Activated T-cell treated with anti-CD3 and anti-CD28 coated beads, Interleukin-2, amount 50 U/mL, for 1 hour (primary cell): ENCODE measurements around the gene TSPAN6.

Source experiments
- DNase-seq: peaks from one replicate; pipeline ENCODE4 v3.0.0-alpha.2; 2020

TSPAN6 gene

DNA sequence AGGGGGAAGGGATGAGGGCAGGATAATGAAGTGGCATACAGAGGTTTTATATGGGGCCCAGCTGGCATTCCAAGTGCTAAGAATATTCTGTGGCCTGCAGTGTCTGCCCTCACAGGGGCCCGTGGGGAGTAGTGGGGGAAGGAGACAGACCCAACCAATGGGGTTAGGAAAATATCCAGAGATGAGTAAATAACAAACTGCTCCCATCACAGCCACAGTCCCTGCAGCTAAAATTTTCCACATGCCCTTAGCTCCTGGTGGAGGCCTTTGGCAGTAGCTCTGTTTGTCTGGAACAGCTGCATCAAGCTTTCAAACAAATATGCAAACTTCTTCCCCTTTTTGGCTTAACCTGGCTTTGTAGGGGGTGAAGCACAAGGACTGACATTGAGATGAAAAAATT lies 10.5 kb upstream of the TSPAN6 start:
- DNase-seq: no peak

DNA sequence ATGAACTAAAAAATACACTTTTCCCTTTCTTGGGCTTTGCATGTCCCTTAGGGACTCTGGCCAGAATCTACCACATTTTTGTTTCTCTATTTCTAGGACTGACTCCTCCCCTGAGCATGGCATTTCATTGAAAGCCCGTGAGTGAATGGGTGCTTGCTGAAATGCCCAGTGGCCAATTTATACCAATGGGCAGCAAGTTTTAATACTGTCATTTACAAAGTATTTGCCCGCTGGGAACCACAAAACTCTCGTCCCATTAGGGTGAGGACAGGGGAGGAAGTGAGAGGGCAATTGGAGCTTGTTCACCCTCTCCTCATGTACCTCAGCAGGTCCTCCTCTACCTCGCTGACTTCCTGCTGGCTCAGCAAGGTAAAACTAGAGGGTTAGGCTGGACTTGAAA lies 8.5 kb upstream of the TSPAN6 start:
- DNase-seq: no peak

- DNase-seq: no peak
These were observed 7.6 kb upstream of the TSPAN6 start, which contains the start of gene SRPX2 for GRCh38 chrX:100643956-100644860. Gene SRPX2 (plus strand): TSS chrX:100644199. CDS start chrX:100646323, 2,124 bp downstream.

- no peak for DNase-seq
These were observed 6.6 kb upstream of the TSPAN6 start for GRCh38 chrX:100643212-100643611.

- no peak for DNase-seq
These were observed 5.7 kb upstream of the TSPAN6 start for GRCh38 chrX:100642290-100642689.

- DNase-seq: no peak
These were observed 651 bp downstream of the TSPAN6 start for GRCh38 chrX:100635989-100636320.

DNA sequence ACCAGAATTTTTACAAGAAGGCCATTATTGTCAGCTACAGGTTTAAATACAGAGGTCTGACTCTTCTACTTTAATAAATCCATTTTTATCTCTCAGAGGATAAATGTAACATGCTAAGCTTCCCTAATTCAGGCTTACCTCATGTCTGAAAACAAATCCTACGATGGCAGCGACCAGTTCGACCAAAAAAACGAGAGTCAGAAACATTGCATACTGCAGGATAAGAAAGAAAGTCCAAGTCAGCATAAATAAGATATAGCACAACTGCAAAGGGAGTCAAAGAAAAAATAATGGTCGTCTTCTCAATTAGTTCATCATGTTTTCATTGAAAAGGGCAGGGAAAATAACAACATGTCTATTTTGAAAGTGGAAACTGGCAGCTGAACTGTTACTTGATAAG lies 1.6 kb downstream of the TSPAN6 start:
- DNase-seq: no peak

GRCh38 chrX:100625985-100626491 lies 10.6 kb downstream of the TSPAN6 start:
- DNase-seq: no peak

- DNase-seq: no peak
These were observed 13.6 kb downstream of the TSPAN6 start for GRCh38 chrX:100623001-100623400.

- DNase-seq: no peak
These were observed 21.6 kb downstream of the TSPAN6 start for GRCh38 chrX:100615005-100615404.

DNA sequence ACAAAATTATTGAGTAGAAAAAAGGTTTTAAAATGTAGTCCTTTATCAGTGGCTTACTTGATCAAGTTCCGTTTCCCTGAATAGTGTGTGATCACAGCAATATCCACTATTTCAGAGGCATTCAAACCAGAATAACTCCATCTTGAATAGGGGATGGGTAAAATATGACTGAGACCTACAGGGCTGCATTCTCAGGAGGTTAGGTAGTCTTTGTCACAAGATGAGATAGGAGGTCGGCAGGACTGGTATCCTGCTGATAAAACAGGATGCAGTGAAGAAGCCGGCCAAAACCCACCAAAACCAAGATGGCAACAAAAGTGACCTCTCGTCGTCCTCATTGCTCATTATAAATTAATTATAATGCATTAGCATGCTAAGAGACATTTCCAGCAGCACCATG lies 24.7 kb downstream of the TSPAN6 start:
- no peak for DNase-seq

GRCh38 chrX:100609591-100609990 lies 27.0 kb downstream of the TSPAN6 start:
- DNase-seq: no peak

GRCh38 chrX:100606753-100607152 lies 29.9 kb downstream of the TSPAN6 start:
- no peak for DNase-seq

DNA sequence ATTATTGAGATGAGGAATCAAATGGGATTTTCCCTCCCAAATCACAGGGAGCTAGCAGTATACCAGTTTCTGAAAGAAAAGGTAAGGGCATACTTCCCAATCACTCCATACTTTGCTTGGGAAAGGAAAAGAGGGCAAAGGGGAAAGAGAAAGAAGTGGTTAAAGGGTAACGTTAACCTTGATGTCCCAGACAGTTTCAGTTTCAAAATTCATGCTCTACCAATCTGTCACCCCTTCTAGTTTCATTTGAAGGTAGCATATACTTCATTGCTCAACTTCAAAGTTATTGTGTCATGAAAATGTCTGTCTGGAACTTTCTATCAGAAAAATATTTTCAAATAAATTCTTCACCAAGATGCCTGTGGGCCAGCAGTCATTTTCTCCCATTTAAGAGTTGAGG lies 35.8 kb downstream of the TSPAN6 start:
- no peak for DNase-seq

DNA sequence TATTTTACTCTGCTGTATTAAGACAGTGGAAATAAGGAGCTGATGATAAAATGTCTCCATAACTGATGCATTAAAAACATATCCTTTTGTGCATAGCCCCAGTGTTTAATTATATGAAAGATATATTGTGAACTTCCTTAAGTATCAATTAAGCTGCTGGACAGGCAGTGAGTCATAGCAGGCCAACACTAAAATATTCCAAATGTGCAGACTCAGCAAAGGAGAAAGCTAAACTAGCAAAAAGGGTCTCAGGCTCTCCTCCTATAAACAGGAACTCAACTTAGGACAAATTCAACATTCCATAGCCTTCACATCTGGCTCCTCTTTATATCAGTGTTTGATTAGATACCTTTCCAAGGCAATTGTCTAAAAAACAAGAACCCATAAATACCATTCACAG lies 36.3 kb downstream of the TSPAN6 start:
- DNase-seq: no peak

- DNase-seq: no peak
These were observed 37.1 kb downstream of the TSPAN6 start for GRCh38 chrX:100599456-100599855.

- no peak for DNase-seq
These were observed 40.0 kb downstream of the TSPAN6 start for GRCh38 chrX:100596601-100597000.

GRCh38 chrX:100593581-100593980 lies 43.0 kb downstream of the TSPAN6 start:
- DNase-seq: no peak

- DNase-seq: no peak
These were observed 43.5 kb downstream of the TSPAN6 start for GRCh38 chrX:100593126-100593525.

DNA sequence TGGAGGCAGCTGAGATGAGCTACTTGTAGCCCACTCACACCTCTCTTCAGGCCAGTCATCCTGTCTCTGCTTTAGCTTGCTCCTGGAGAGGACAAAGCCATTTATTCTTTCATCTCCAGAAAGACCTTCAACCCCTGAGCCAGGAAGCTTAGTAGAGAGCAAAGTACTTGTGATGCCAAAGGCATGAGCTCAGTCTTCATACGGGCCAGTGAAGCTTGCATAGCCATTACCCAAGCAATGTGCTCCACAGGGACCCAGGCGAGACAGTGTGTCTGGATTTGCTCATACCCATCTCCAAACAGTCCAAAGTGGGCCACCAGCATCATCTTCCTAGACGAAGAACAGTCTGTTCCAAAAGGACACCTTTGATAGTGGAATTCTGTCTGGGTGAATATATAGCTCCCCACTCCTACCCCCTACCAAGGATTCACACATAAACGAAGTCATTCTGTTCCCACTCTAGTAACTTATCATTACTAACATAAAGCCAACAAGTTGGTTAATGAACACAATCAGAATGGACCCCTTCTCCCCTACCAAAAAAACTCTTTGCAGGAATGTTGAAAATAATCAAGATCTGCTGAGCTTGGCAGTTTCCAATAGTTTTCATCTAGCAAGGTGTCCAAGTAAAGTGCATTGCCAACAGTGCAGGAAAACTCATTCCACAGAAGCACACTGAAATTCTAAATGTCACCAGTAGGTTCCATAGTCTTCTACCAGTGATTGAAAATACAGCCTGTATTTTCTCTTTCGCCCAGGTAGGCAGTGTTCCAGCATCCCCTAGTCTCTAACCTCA lies 45.2 kb downstream of the TSPAN6 start:
- no peak for DNase-seq

DNA sequence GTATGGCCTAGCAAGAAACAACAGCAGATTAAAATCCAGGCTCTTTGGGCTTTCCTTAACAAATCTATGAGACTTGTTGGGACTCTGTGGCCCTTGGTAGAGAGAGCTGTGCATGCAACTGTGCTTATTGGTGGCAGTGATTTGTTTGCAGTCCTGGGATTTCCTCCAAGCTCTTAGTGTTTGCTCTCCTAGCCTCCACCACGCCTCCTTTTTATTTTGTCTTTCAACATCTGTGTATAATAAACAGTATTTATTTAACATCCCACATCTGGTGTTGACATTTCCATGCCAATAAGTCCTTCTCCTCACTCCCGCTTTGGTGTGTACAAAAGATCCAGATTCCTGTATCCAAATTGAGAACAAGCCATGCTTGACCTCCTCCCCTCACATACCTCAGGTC lies 48.7 kb downstream of the TSPAN6 start:
- no peak for DNase-seq

GRCh38 chrX:100586747-100587146 lies 49.9 kb downstream of the TSPAN6 start:
- no peak for DNase-seq

DNA sequence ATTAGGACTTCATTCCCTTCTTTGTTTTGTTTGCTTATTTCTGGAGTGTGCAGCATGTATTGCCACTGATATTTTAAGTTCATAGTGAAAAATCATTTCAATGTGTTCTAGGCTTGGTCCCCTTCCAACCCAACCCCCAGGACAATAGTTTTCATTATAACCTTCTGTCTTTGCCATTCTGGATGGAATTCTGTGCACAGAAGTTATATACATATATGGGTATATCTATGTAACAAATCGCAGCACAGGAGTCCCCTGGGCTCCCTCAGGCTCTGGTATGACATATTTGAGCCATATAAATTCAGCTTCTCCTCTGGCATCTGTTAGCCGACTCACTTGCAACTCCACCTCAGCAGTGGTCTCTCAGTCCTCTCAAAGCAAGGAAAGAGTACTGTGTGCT lies 52.0 kb downstream of the TSPAN6 start, which contains the start of gene TNMD:
Gene TNMD (plus strand): TSS at position 326 of the 400 bp plus-strand sequence. CDS start 83 bp downstream, outside the sequence.
- no peak for DNase-seq
